Measurements from ENCODE around the gene ZNF658.
"Not testable (repeated sequence)": the region's sequence is repeated elsewhere in the genome, so short reads cannot be mapped to it uniquely, and the experiment has no call there.

The ZNF658 gene

DNA sequence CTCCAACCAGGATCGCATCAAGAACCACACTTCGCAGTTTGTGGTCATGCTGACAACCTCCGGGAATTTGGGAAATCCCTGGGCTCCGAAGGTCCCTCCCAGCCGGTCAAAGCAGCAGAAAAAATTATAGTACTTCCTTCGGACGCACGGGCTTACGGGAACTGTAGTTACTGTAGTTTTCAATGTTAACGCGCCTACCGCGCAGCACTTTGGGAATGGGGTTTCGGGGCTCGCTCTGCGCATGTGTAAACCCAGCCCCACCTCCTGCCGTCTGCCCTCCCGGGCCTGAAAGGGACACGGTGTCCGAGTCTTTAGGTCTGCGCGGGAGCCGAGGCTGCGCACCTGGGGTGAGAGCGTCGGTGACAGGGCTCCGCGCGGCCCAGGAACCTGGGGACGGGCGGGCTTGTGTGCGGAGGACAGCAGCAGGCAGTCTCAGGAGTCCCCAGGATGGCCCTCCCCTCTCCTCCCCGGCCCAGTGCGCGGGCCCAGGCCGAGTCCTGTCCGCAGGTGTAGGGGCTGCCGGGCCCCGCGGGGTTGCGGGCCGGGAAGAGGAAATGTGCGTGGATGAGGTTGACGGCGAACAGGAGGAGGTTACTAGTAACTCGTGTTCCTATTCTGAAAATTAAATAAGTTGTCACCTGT lies at the start of gene ZNF658:
TSS of gene ZNF658 (plus strand) at position 236 of the 642 bp plus-strand sequence. CDS start 2,837 bp downstream, outside the sequence.
- DNase-seq: not testable (repeated sequence)

GRCh38 chr9:66861732-66862131 lies 38.8 kb upstream of the ZNF658 start:
- not testable (repeated sequence) for DNase-seq

- DNase-seq: not testable (repeated sequence)
These were observed 31.9 kb upstream of the ZNF658 start for GRCh38 chr9:66868660-66869059.

DNA sequence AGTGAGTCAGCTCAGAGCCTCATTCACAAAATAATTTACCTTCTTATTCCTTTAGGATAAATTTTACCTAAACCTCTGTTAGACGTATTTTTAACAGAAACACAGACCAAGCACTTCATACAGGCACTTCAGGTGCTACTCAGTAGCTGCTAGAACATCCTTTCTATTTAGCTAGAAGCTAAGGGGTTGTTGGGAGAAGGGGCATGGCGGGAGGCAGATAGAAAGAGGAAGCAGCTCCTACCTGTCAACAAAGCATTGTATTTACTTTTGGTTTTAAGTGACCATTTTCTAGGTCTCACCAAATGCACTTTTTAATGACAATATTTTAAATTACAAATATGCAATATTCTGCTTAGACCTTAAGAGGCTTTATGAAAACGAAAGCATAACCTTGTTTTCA lies 19.9 kb upstream of the ZNF658 start:
- DNase-seq: not testable (repeated sequence)

DNA sequence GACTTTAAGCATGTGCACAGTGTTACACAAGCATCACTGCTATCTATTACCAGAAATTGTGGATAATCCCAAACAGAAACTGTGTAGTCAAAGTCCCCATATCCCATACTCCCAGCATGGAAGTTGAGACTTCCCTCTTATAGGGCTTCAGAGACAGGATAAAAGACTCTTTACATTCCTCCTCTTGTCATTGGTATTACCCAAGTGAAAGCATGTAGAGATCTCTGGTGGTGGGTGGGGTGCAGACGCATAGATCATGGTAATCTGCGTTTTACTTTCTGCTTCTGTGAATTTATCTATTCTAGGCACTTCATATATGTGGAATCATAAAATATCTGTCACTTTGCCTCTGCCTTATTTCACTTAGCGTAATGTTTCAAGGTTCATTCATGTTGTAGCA lies 18.7 kb upstream of the ZNF658 start:
- DNase-seq: not testable (repeated sequence)

GRCh38 chr9:66890334-66890733 lies 10.2 kb upstream of the ZNF658 start:
- DNase-seq: not testable (repeated sequence)

DNA sequence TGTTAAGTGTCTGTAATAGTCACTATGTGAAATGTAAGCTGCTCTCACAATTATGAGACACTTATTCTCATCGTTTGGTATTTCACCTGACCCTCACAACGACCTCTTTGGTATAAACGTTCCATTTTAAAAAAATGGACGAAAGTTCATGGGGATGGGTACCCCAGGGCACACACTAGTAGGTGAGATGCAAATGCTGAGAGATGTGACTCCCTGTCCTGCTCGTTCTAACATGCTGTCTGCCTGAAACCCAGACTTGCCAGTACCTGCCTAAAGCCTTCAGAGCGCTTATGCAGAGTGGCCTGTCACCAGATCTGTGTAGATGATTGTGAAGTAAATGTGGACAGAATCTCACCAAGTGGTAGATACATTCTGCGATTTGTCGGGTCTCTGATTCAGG lies 616 bp downstream of the ZNF658 start:
- DNase-seq: not testable (repeated sequence)

DNA sequence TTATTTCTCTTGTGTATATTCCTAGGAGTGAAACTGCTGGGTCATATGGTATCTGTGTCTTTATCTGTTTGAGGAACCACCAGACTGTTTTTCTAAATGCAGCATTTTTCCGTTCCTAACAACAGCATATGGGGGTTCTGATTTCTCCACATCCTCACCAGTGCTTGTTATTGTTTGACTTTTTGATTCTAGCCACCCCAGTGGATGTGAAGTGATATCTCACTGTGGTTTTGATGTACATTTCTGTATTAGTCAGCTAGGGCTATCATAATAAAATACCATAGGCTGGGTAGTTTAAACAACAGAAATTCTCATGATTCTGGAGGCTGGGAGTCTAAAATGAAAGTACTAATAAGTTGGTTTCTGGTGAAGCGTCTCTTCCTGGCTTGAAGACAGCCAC lies 9.0 kb downstream of the ZNF658 start:
- not testable (repeated sequence) for DNase-seq

GRCh38 chr9:66920072-66920471 lies 19.5 kb downstream of the ZNF658 start:
- DNase-seq: not testable (repeated sequence)

DNA sequence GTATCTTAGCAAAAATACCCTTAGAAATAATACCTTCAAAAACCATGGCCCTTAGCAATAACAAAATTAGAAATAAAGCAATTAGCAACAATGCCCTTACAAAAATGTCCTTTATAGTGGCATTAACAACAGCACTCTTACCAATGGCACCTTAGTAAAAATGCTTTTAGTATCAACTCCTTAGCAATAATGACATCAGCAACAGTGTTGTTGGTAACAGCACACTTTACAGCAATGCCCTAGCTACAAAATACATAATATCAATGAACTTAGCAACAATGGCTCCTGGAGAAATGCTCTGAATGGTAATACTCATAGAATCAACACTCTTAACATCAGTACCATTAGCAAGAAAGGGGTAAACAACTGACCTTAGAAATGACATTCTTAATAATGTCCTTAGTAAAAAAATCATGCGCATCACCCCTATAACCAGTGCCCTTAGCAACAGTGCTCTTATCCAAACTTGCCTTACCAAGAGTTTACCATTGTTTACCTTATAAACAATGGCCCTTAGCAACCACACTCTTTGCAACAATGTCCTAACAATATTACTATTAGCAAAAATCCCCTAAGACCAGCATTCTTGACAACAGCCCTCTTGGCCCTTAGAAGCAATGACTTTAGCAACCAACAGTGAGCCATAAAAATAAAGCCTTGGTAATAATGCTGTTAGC lies 35.8 kb downstream of the ZNF658 start:
- DNase-seq: not testable (repeated sequence)

DNA sequence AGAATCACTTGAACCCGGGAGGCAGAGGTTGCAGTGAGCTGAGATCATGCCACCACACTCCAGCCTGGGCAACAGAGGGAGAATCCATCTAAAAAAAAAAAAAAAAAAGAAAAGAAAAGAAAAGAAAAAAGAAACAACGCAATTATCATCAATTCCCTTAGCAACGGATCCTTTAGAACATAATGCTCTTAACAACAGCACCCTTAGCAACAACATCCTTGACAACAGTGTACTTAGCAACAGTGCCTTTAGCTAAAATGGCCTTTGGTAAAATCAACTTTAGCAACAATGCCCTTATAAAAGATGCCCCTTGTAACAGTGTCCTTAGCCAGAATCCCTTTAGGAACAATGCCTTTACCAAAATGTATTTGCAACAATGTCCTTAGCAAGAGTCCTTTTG lies 37.1 kb downstream of the ZNF658 start:
- DNase-seq: not testable (repeated sequence)

- DNase-seq: not testable (repeated sequence)
These were observed 37.8 kb downstream of the ZNF658 start for GRCh38 chr9:66938322-66938721.

DNA sequence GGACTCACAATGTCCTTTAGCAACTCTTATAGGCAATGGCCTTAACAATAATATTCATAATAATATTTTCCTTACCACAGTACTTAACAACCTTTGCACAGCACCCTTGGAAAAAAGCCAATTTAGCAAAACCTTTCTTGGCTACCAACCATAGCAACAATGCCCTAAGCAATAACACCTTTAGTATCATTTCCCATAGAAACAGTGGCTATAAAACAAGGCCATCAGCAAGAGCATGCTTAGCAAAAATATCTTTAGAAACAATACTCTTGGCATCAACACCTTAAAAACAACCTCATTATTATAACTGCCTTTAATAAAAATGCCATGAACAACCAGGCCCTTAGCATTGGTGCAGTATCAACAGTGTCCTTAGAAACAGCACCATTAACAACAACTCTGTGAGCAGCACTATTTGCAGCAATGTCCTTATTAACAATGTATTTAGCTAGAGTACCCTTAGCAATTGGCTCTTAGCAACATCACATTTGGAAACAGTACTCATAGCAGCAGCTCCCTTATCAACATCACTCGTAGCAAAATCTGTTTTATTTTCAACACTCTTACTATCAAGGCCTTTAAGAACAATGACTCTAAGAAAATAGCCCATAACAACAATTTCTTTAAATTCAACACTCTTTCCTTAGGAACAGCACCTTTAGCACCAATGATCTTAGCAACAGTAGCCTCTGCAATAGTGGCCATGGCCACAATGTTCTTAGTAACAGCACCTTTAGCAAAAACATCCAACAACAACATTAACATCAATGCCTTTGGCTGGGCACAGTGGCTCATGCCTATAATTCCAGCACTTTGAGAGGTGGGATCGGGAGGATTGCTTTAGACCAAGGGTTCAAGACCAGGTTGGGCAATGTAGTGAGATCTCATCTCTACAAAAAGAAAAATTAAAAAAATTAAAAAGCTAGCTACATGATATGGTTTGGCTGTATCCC lies 39.6 kb downstream of the ZNF658 start:
- not testable (repeated sequence) for DNase-seq

DNA sequence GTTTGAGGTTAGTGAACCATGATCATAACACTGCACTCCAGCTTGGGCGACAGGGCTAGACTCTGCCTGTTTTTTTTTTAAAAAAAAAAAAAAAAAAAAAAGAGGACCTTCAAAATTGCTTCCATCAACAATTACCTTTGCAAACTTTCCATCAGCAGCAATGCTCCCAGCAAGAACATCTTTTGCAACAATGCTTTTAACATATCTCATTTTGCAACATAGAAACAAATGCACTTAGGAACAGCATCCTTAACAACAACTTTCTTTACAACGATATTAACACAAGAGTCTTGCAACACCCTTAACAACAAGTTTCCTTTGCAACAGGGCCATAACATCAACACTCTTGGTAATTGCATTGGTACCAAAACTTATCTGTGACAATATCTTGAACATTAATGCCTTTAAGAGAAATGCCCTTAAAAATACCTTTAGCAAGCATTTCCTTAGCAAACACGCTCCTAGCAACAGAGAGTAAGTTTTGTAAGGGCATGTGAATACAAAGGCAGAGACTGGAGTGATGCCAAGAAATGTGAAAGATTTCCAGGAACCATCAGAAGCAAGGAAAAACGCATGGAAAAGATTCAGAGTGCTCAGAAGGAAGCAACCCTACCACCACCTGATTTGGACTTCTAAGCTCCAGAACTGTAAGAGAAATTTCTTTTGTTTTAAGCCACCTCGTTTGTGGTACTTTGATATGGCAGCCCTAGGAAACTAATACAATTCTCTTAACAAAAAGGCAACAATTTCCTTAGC lies 42.1 kb downstream of the ZNF658 start:
- DNase-seq: not testable (repeated sequence)

DNA sequence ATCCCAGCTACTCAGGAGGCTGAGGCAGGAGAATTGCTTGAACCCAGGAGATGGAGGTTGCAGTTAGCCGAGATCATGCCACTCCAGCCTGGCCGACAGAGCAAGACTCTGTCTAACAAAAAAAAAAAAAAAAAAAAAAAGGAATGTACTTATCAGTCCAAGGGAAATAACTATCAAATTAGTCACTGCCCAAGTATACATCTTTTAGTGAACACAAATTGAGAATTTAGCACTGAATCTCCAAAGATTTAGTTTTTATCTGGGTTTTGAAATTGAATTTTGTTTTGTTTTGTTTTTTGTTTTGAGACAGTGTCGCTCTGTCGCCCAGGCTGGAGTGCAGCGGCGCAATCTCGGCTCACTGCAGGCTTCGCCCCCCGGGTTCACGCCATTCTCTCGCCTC lies 52.1 kb downstream of the ZNF658 start:
- not testable (repeated sequence) for DNase-seq
